Measurements from ENCODE around the gene ATP2A1. TPM values are rescaled to one million over a fixed set of nuclear protein-coding genes. Genes with fewer than 3 reads are reported as not detected.

ATP2A1 gene
- total and polyA plus RNA-seq, 2 experiments from 2014 or later = 0.73 to 4.0 TPM

DNA sequence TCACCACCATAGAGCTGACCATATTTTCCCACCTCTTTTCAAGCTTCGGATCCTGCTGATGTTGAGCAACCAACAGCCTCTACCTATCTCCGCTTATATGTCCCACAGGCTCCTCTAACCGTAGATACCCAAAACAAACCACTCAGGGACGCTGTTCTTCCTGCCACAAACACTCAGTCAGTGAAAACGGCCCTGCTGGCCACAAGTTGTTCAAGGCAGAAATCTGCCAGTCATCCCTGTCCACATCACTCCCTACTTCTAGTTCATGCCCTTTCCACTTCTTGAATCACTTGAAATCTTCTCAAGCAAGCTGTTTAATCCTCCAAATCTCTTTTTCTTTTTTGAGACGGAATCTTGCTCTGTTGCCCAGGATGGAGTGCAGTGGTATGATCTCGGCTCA is 38.8 kb downstream of the ATP2A1 start (continued):
- TF ChIP-seq, protein P1, sequence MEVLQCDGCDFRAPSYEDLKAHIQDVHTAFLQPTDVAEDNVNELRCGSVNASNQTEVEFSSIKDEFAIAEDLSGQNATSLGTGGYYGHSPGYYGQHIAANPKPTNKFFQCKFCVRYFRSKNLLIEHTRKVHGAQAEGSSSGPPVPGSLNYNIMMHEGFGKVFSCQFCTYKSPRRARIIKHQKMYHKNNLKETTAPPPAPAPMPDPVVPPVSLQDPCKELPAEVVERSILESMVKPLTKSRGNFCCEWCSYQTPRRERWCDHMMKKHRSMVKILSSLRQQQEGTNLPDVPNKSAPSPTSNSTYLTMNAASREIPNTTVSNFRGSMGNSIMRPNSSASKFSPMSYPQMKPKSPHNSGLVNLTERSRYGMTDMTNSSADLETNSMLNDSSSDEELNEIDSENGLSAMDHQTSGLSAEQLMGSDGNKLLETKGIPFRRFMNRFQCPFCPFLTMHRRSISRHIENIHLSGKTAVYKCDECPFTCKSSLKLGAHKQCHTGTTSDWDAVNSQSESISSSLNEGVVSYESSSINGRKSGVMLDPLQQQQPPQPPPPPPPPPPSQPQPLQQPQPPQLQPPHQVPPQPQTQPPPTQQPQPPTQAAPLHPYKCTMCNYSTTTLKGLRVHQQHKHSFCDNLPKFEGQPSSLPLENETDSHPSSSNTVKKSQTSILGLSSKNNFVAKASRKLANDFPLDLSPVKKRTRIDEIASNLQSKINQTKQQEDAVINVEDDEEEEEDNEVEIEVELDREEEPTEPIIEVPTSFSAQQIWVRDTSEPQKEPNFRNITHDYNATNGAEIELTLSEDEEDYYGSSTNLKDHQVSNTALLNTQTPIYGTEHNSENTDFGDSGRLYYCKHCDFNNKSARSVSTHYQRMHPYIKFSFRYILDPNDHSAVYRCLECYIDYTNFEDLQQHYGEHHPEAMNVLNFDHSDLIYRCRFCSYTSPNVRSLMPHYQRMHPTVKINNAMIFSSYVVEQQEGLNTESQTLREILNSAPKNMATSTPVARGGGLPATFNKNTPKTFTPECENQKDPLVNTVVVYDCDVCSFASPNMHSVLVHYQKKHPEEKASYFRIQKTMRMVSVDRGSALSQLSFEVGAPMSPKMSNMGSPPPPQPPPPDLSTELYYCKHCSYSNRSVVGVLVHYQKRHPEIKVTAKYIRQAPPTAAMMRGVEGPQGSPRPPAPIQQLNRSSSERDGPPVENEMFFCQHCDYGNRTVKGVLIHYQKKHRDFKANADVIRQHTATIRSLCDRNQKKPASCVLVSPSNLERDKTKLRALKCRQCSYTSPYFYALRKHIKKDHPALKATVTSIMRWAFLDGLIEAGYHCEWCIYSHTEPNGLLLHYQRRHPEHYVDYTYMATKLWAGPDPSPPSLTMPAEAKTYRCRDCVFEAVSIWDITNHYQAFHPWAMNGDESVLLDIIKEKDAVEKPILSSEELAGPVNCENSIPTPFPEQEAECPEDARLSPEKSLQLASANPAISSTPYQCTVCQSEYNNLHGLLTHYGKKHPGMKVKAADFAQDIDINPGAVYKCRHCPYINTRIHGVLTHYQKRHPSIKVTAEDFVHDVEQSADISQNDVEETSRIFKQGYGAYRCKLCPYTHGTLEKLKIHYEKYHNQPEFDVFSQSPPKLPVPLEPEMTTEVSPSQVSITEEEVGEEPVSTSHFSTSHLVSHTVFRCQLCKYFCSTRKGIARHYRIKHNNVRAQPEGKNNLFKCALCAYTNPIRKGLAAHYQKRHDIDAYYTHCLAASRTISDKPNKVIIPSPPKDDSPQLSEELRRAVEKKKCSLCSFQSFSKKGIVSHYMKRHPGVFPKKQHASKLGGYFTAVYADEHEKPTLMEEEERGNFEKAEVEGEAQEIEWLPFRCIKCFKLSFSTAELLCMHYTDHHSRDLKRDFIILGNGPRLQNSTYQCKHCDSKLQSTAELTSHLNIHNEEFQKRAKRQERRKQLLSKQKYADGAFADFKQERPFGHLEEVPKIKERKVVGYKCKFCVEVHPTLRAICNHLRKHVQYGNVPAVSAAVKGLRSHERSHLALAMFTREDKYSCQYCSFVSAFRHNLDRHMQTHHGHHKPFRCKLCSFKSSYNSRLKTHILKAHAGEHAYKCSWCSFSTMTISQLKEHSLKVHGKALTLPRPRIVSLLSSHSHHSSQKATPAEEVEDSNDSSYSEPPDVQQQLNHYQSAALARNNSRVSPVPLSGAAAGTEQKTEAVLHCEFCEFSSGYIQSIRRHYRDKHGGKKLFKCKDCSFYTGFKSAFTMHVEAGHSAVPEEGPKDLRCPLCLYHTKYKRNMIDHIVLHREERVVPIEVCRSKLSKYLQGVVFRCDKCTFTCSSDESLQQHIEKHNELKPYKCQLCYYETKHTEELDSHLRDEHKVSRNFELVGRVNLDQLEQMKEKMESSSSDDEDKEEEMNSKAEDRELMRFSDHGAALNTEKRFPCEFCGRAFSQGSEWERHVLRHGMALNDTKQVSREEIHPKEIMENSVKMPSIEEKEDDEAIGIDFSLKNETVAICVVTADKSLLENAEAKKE (CRISPR knock-in tag; IDR thresholded peaks at IDR 0.05) = no peak
- no peak for TF ChIP-seq ZNF114 (CRISPR knock-in tag; IDR thresholded peaks at IDR 0.05)
- TF ChIP-seq STAT1 (IDR thresholded peaks at IDR 0.05; ENCODE audit: unreplicated experiment) = no peak
- TF ChIP-seq, protein P2, sequence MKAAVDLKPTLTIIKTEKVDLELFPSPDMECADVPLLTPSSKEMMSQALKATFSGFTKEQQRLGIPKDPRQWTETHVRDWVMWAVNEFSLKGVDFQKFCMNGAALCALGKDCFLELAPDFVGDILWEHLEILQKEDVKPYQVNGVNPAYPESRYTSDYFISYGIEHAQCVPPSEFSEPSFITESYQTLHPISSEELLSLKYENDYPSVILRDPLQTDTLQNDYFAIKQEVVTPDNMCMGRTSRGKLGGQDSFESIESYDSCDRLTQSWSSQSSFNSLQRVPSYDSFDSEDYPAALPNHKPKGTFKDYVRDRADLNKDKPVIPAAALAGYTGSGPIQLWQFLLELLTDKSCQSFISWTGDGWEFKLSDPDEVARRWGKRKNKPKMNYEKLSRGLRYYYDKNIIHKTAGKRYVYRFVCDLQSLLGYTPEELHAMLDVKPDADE (IDR thresholded peaks at IDR 0.05) = no peak
- no peak for TF ChIP-seq JUNB (IDR thresholded peaks at IDR 0.05; ENCODE audit: unreplicated experiment)
- TF ChIP-seq, protein P3, sequence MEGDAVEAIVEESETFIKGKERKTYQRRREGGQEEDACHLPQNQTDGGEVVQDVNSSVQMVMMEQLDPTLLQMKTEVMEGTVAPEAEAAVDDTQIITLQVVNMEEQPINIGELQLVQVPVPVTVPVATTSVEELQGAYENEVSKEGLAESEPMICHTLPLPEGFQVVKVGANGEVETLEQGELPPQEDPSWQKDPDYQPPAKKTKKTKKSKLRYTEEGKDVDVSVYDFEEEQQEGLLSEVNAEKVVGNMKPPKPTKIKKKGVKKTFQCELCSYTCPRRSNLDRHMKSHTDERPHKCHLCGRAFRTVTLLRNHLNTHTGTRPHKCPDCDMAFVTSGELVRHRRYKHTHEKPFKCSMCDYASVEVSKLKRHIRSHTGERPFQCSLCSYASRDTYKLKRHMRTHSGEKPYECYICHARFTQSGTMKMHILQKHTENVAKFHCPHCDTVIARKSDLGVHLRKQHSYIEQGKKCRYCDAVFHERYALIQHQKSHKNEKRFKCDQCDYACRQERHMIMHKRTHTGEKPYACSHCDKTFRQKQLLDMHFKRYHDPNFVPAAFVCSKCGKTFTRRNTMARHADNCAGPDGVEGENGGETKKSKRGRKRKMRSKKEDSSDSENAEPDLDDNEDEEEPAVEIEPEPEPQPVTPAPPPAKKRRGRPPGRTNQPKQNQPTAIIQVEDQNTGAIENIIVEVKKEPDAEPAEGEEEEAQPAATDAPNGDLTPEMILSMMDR (conservative IDR thresholded peaks at IDR 0.05; ENCODE audit: low read depth in 2 of 2) = no peak

DNA sequence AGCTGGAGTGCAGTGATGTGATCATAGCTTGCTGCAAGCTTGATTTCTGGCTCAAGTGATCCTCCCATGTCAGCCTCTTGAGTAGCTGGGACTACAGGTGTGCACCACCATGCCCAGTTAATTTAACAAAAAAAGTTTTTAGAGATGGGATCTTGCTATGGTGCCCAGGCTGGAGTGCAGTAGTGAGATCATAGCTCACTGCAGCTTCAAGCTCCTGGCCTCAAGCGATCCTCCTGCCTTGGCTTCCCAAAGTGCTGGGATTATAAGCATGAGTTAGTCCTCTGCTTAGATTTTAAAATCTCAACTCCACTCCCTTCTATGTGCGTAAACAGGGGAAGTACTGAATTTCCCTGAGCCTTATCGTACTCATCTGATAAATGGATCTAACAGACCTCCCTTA is 40.4 kb downstream of the ATP2A1 start:
- H3K27ac Mint-ChIP-seq = no peak overlapping the region
- Histone ChIP-seq H3K27ac (ENCODE audit: low read depth) (no peak overlapping the region), H3K4me2 (no peak overlapping the region), H3K9me2 (ENCODE audit: insufficient read depth) (no peaks in the 10 kb centered on the region), H3F3A (replicated peaks; ENCODE audit: low read depth) (peaks cover 3% of the 10 kb centered on the region; the same call in 1 of the 2 replicates), H2AFZ (no peak overlapping the region), H3K79me2 (replicated peaks; ENCODE audit: insufficient read depth) (0 out of 2 replicates have a peak, but pooled peaks cover 4% of the 10 kb centered on the region), H3K36me3 (ENCODE audit: insufficient read depth) (0 out of 2 replicates have a peak, but pooled peaks cover 4% of the 10 kb centered on the region), H4K20me1 (replicated peaks; ENCODE audit: insufficient read depth) (no peaks in the 10 kb centered on the region; the same call in 1 of the 2 replicates), H3K27me3 (ENCODE audit: insufficient read depth) (no peaks in the 10 kb centered on the region), H3K4me1 (ENCODE audit: insufficient read depth) (peaks cover 7% of the 10 kb centered on the region), H3K4me3 (no peak overlapping the region)
- DNase-seq (ENCODE audit: low spot score) (no peak), ATAC-seq (no peak)
- H3K4me1 Mint-ChIP-seq = peaks cover 4% of the 10 kb centered on the region
- no peaks in the 10 kb centered on the region; the same call in 2 of the 3 replicates for H3K9me3 Mint-ChIP-seq
- H3K36me3 Mint-ChIP-seq (ENCODE audit: low read depth) = peaks cover 33% of the 10 kb centered on the region
- peaks cover 9% of the 10 kb centered on the region for H3K27me3 Mint-ChIP-seq (ENCODE audit: insufficient read depth, low read depth, poor library complexity)
- no peak overlapping the region for H3K4me3 Mint-ChIP-seq
- TF ChIP-seq, protein P1 (CRISPR knock-in tag; IDR thresholded peaks at IDR 0.05) = no peak
- TF ChIP-seq CREB1 (CRISPR knock-in tag; IDR thresholded peaks at IDR 0.05; ENCODE audit: low read depth) = no peak

Data from GM23338 (cell line).